ENCODE measurements around the gene ADCY4. TPM values are rescaled to one million over a fixed set of nuclear protein-coding genes. Genes with fewer than 3 reads are reported as not detected.

Gene ADCY4
- total and polyA plus RNA-seq, 2 donors (not counting 3 experiments of a cell fraction or from before 2014, with no cell fraction given) = 81.6 to 84.0 TPM

DNA sequence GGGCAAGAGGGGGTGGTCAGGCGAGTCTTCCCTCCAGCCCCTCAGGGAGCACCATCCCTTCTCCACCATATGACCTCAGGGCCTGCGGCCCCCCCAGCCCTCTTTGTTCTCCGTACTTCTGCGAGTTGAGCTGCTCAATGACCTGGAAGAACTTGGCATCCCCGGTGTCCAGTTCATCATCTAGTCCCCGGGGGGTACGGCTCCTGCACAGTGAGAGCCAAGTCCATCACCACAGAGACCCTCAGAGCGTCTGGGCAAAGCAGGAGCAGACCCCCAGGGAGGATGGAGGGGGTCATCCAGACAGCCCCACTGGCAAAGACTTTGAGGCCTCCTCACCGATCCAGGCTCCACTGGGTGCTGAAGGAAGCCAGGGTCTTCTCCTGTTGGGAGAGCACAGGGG is 8.9 kb downstream of the ADCY4 start:
- intact Hi-C loops (cut with micrococcal nuclease) (no loop called here), dilution Hi-C loops (cut with MboI; ENCODE audit: extremely low pct_ligation_motif_present, low sequenced_read_pairs) (no loop called here)
- H2AFZ ChIP-seq (ENCODE audit: low read depth, low read length) = no peak overlapping the region
- no peaks in the 10 kb centered on the region for H4K20me1 ChIP-seq (replicated peaks; ENCODE audit: control insufficient read depth, extremely low read depth, insufficient read depth, low read length)
- no peaks in the 10 kb centered on the region for H3K27me3 ChIP-seq (ENCODE audit: control insufficient read depth in 2 of 2, insufficient read depth in 2 of 2, low read length in 2 of 2)
- TF ChIP-seq MYC (IDR thresholded peaks at IDR 0.05; ENCODE audit: low read depth, low read length) (no peak), JUN (IDR thresholded peaks at IDR 0.05; ENCODE audit: borderline replicate concordance, insufficient read depth, insufficient read length, low read depth) (no peak), POLR2A (IDR thresholded peaks at IDR 0.05; ENCODE audit: low read depth, low read length) (no peak), GATA2 (IDR thresholded peaks at IDR 0.05; ENCODE audit: insufficient read depth, insufficient read length, low read depth, low read length) (no peak), POLR2AphosphoS5 (IDR thresholded peaks at IDR 0.05; ENCODE audit: insufficient read depth, low read depth, low read length) (no peak), FOS (IDR thresholded peaks at IDR 0.05; ENCODE audit: borderline replicate concordance, insufficient read depth, low read length) (no peak), EZH2 (IDR thresholded peaks at IDR 0.05; ENCODE audit: borderline replicate concordance, low read depth, low read length, severe bottlenecking) (no peak)
- TF ChIP-seq, protein P1, sequence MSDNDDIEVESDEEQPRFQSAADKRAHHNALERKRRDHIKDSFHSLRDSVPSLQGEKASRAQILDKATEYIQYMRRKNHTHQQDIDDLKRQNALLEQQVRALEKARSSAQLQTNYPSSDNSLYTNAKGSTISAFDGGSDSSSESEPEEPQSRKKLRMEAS (IDR thresholded peaks at IDR 0.05; ENCODE audit: insufficient read depth, insufficient read length) = no peak
- TF ChIP-seq, protein P2, sequence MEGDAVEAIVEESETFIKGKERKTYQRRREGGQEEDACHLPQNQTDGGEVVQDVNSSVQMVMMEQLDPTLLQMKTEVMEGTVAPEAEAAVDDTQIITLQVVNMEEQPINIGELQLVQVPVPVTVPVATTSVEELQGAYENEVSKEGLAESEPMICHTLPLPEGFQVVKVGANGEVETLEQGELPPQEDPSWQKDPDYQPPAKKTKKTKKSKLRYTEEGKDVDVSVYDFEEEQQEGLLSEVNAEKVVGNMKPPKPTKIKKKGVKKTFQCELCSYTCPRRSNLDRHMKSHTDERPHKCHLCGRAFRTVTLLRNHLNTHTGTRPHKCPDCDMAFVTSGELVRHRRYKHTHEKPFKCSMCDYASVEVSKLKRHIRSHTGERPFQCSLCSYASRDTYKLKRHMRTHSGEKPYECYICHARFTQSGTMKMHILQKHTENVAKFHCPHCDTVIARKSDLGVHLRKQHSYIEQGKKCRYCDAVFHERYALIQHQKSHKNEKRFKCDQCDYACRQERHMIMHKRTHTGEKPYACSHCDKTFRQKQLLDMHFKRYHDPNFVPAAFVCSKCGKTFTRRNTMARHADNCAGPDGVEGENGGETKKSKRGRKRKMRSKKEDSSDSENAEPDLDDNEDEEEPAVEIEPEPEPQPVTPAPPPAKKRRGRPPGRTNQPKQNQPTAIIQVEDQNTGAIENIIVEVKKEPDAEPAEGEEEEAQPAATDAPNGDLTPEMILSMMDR (IDR thresholded peaks at IDR 0.05; ENCODE audit: extremely low read depth in 1 of 2, insufficient read depth in 1 of 2, low read depth in 1 of 2, low read length in 2 of 2) = no peak
- FAIRE-seq (no peak), DNase-seq (ENCODE audit: low read depth, low spot score) (no peak)
- H3K9me3 ChIP-seq (replicated peaks; ENCODE audit: control insufficient read depth, insufficient read depth, low read length) = no peaks in the 10 kb centered on the region
- H3K9ac ChIP-seq (replicated peaks; ENCODE audit: extremely low read depth, insufficient read depth, low read length) = no peak overlapping the region
- POLR2A ChIA-PET = no interaction called here
- H3K36me3 ChIP-seq (ENCODE audit: control insufficient read depth in 2 of 2, extremely low read depth in 1 of 2, insufficient read depth in 2 of 2, low read length in 2 of 2) = peaks cover 0 to 18% of the 10 kb centered on the region in 2 experiments
- H3K79me2 ChIP-seq (ENCODE audit: control insufficient read depth, insufficient read depth, low read length) = no peaks in the 10 kb centered on the region
- no TSS peak for BruUV-seq (replicated peaks)
- no peak overlapping the region for H3K27ac ChIP-seq (ENCODE audit: insufficient read depth, low read depth, low read length)
- peaks cover 5% of the 10 kb centered on the region for H3K4me1 ChIP-seq (ENCODE audit: control insufficient read depth, extremely low read depth, insufficient read depth, low read length)
- H3K9me1 ChIP-seq (replicated peaks; ENCODE audit: control insufficient read depth, extremely low read depth, insufficient read depth, low read length) = no peaks in the 10 kb centered on the region
- CTCF ChIA-PET = interaction anchor here (4.4 to 20.1 kb wide), 3 partner anchors 8 to 108 kb away, joined by 14 to 811 read pairs (median 23); partner anchors contain the start of genes CBLN3, CIDEB and KHNYN
- no peak overlapping the region for H3K4me3 ChIP-seq (replicated peaks in 1 of 3; ENCODE audit: insufficient read depth in 1 of 3, low read depth in 1 of 3, low read length in 3 of 3)
- H3K4me2 ChIP-seq (ENCODE audit: insufficient read depth, low read length) = no peak overlapping the region
